DND-41 (cell line): ENCODE data around the gene BCAS3.

ENCODE experiments used
- ATAC-seq: fragments of 200-7000 bp; cut with Tn5 transposase; 3 replicates; pipeline ENCODE4 v1.9.1; 2021; ENCODE audit warnings: low read depth; ENCODE audit not compliant: insufficient read depth
- DNase-seq: peaks from one replicate; pipeline ENCODE4 v3.0.0-alpha.2; 2020
- H2AFZ ChIP-seq: 2 replicates; pipeline ENCODE4 v1.6.0; 2012; ENCODE audit warnings: low read depth, low read length
- H3K27ac ChIP-seq: 2 replicates; pipeline ENCODE4 v1.5.1; 2012; ENCODE audit warnings: low read length, inconsistent platforms
- H3K27me3 ChIP-seq: fragments of 200-600 bp; sonication (generic); 2 replicates; pipeline ENCODE4 v1.6.0; 2012; ENCODE audit warnings: low read length, mild to moderate bottlenecking, inconsistent platforms; ENCODE audit not compliant: insufficient read depth, poor library complexity
- H3K36me3 ChIP-seq: 2 replicates; pipeline ENCODE4 v1.5.1; 2012; ENCODE audit warnings: low read length, inconsistent platforms; ENCODE audit not compliant: insufficient read depth
- H3K4me1 ChIP-seq: 2 replicates; pipeline ENCODE4 v1.5.1; 2012; ENCODE audit warnings: mild to moderate bottlenecking, low read length; ENCODE audit not compliant: insufficient read depth
- H3K4me2 ChIP-seq: 2 replicates; pipeline ENCODE4 v1.6.0; 2012; ENCODE audit warnings: mild to moderate bottlenecking, moderate library complexity, low read length, inconsistent platforms; ENCODE audit not compliant: insufficient read depth
- H3K4me3 ChIP-seq, 2 experiments: fragments of 200-600 bp in 1 of 2; shearing (Covaris generic) in 1 of 2; 2 replicates each; pipeline ENCODE4 v1.5.1; 2012 to 2016; ENCODE audit warnings: inconsistent platforms in 2 of 2, low read length in 2 of 2, mild to moderate bottlenecking in 2 of 2, low read depth in 1 of 2, moderate library complexity in 1 of 2
- H3K79me2 ChIP-seq: 2 replicates; pipeline ENCODE4 v1.6.0; 2012; ENCODE audit warnings: low read length, inconsistent platforms; ENCODE audit not compliant: insufficient read depth
- H3K9ac ChIP-seq: 2 replicates; pipeline ENCODE4 v1.6.0; 2012; ENCODE audit warnings: low read depth, mild to moderate bottlenecking, inconsistent platforms, low read length, moderate library complexity
- H3K9me3 ChIP-seq: 2 replicates; pipeline ENCODE4 v1.5.1; 2012; ENCODE audit warnings: low read length, moderate library complexity, mild to moderate bottlenecking, inconsistent platforms; ENCODE audit not compliant: insufficient read depth, severe bottlenecking
- H4K20me1 ChIP-seq: 2 replicates; pipeline ENCODE4 v1.6.0; 2012; ENCODE audit warnings: low read length; ENCODE audit not compliant: insufficient read depth
- CTCF ChIP-seq: IDR thresholded peaks from 2 replicates; pipeline ENCODE4 v1.5.1; 2012; ENCODE audit warnings: borderline replicate concordance, low read length, moderate library complexity, mild to moderate bottlenecking; ENCODE audit not compliant: poor library complexity, severe bottlenecking; ENCODE audit errors: extremely low read depth
- EZH2 ChIP-seq: IDR thresholded peaks from 3 replicates; pipeline ENCODE4 v1.6.1; 2012; ENCODE audit warnings: borderline replicate concordance, low read depth, mild to moderate bottlenecking, moderate library complexity, low read length, inconsistent platforms; ENCODE audit not compliant: severe bottlenecking

BCAS3 gene

DNA sequence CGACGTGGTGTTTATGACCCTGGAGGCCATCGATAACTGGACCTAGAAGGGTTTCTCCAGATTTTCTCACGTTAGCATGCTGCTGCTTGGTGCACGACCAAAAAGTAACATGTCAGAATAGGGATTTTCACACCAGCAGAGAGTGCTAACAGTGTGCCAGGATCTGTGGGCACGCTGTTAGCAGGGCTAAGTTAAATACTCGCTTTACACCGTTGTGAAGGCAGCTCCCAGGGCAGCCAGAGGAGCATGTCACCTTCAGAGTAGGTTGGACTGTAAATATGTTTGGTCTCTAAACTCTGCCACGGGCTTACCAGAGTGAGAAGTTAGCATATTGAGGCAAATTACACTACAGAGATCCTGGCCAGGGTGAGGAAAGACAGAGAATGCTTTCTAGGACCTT is 608.8 kb downstream of the BCAS3 start:
- no peaks in the 10 kb centered on the region for H3K36me3 ChIP-seq
- H3K4me1 ChIP-seq, result peaks cover 6% of the 10 kb centered on the region
- no peaks in the 10 kb centered on the region for H3K27me3 ChIP-seq
- no peak overlapping the region for H3K4me2 ChIP-seq
- DNase-seq (no peak), ATAC-seq (no peak)
- H3K27ac ChIP-seq, result no peak overlapping the region
- H3K4me3 ChIP-seq, result no peak overlapping the region
- TF ChIP-seq EZH2, result no peak
- no peak for TF ChIP-seq CTCF
- H3K9me3 ChIP-seq, result no peaks in the 10 kb centered on the region
- H4K20me1 ChIP-seq, result no peaks in the 10 kb centered on the region
- no peak overlapping the region for H2AFZ ChIP-seq
- no peak overlapping the region for H3K9ac ChIP-seq
- no peaks in the 10 kb centered on the region for H3K79me2 ChIP-seq

- no peak overlapping the region for H3K27ac ChIP-seq
- no peaks in the 10 kb centered on the region for H3K4me1 ChIP-seq
- H3K4me2 ChIP-seq, result no peak overlapping the region
- DNase-seq (no peak), ATAC-seq (no peak)
- no peak overlapping the region for H3K4me3 ChIP-seq
- H2AFZ ChIP-seq, result no peak overlapping the region
- no peaks in the 10 kb centered on the region for H3K9me3 ChIP-seq
- no peaks in the 10 kb centered on the region for H4K20me1 ChIP-seq
- no peaks in the 10 kb centered on the region for H3K36me3 ChIP-seq
- no peaks in the 10 kb centered on the region for H3K27me3 ChIP-seq
- H3K79me2 ChIP-seq, result no peaks in the 10 kb centered on the region
- no peak overlapping the region for H3K9ac ChIP-seq
- no peak for TF ChIP-seq EZH2
- no peak for TF ChIP-seq CTCF
Measured at GRCh38 chr17:61289408-61290385, 612.0 kb downstream of the BCAS3 start.

DNA sequence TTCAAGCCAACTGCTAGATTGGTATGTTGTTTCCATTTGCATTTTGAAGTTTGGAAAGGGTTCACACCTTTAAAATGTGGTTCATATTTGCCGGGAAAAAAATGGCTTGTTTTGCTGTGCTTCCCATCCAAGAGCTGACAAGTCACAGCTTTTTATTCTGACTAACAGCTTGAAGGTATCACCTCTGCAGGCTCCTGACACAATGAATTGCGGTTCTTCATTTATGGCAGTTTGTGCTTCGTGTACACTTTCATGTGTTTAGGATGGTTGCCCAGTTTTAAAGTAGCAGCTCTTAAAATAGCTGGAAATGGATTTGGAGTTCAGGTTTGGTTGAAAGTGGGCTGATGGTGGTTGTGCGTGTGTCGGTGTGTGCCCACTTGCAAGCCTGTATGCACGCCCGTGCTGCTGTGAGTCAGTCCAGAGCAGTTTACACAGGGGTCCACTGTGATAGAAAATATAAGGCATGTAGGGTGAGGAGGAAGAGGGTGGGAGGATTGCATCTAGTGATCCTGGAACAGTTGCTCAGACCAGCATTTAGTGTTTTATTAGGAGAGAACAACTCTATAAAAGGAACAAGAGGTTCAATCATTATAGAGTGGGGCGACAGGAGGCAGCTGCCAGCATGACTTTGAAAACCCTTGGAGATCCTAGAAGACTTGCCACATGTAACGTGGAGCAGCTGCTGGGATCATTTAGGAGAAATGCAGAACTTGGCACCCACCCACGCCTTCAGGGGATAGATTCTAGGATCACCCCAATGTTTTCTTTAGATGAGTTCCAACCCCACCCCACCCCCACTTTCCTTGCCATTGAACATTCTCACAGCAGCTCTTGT is 614.0 kb downstream of the BCAS3 start:
- no peaks in the 10 kb centered on the region for H3K4me1 ChIP-seq
- DNase-seq, result no peak
- H3K9ac ChIP-seq, result no peak overlapping the region
- H3K9me3 ChIP-seq, result no peaks in the 10 kb centered on the region
- H2AFZ ChIP-seq, result no peak overlapping the region
- no peak for ATAC-seq
- no peaks in the 10 kb centered on the region for H3K79me2 ChIP-seq
- TF ChIP-seq CTCF (no peak), EZH2 (no peak)
- no peaks in the 10 kb centered on the region for H3K27me3 ChIP-seq
- H3K4me3 ChIP-seq, result no peak overlapping the region
- no peaks in the 10 kb centered on the region for H3K36me3 ChIP-seq
- no peak overlapping the region for H3K4me2 ChIP-seq
- H3K27ac ChIP-seq, result no peak overlapping the region
- no peaks in the 10 kb centered on the region for H4K20me1 ChIP-seq
